A673 (cell line): ENCODE data around the gene FSTL4. TPM values are rescaled to one million over a fixed set of nuclear protein-coding genes. Genes with fewer than 3 reads are reported as not detected.

Experiments
- BruUV-seq: library from RNA; stranded (reverse); fragments of 400-500 nt; replicated peaks from 2 replicates; lab custom pipeline; 2021; lab: Mats Ljungman, UMichigan
- CTCF ChIA-PET: fragments of 300-600 bp; sonication (Branson Sonifier 250); formaldehyde crosslinking; loops from one replicate; lab custom pipeline; 2022; ENCODE audit warnings: antibody characterized with exemption; lab: Charles Lee
- POLR2A ChIA-PET: fragments of 300-600 bp; sonication (Branson Sonifier 250); formaldehyde crosslinking; loops from one replicate; lab custom pipeline; 2022; ENCODE audit warnings: antibody characterized with exemption; ENCODE audit not compliant: low non-redundant PET; lab: Charles Lee
- DNase-seq: peaks from one replicate; pipeline ENCODE4 v3.0.0-alpha.2; 2015; ENCODE audit warnings: low spot score
- H3K27ac ChIP-seq: fragments of 200-600 bp; sonication (generic); 2 replicates; pipeline ENCODE4 v1.5.1; 2016; ENCODE audit warnings: mixed run types, low read depth, mild to moderate bottlenecking, mixed read lengths, antibody characterized with exemption, low read length; ENCODE audit not compliant: poor library complexity, severe bottlenecking
- H3K27me3 ChIP-seq: fragments of 200-600 bp; sonication (generic); replicated peaks from 2 replicates; pipeline ENCODE4 v1.6.1; 2017; ENCODE audit warnings: mixed run types, low read depth, mild to moderate bottlenecking, mixed read lengths, antibody characterized with exemption, low read length; ENCODE audit not compliant: insufficient read depth, poor library complexity
- H3K36me3 ChIP-seq: fragments of 200-600 bp; sonication (generic); 2 replicates; pipeline ENCODE4 v1.6.1; 2016; ENCODE audit warnings: mixed run types, mild to moderate bottlenecking, mixed read lengths, antibody characterized with exemption, low read length; ENCODE audit not compliant: insufficient read depth, poor library complexity, severe bottlenecking
- H3K4me1 ChIP-seq: fragments of 200-600 bp; sonication (generic); 2 replicates; pipeline ENCODE4 v1.6.1; 2017; ENCODE audit warnings: mixed run types, mild to moderate bottlenecking, mixed read lengths, antibody characterized with exemption, low read length; ENCODE audit not compliant: insufficient read depth, poor library complexity, severe bottlenecking
- H3K4me3 ChIP-seq: fragments of 200-600 bp; sonication (generic); 2 replicates; pipeline ENCODE4 v1.5.1; 2016; ENCODE audit warnings: low read depth, mixed run types, mild to moderate bottlenecking, mixed read lengths, low read length; ENCODE audit not compliant: poor library complexity, severe bottlenecking
- H3K9me3 ChIP-seq: fragments of 200-600 bp; sonication (generic); 2 replicates; pipeline ENCODE4 v1.6.1; 2016; ENCODE audit warnings: mixed run types, low read depth, mild to moderate bottlenecking, mixed read lengths, antibody characterized with exemption, low read length; ENCODE audit not compliant: poor library complexity, severe bottlenecking
- EZH2 ChIP-seq: fragments of 200-600 bp; sonication (generic); IDR thresholded peaks from 2 replicates; pipeline ENCODE4 v1.6.1; 2017; ENCODE audit warnings: borderline replicate concordance, low read depth, mild to moderate bottlenecking, mixed read lengths, antibody characterized with exemption, low read length; ENCODE audit not compliant: poor library complexity, severe bottlenecking
- intact Hi-C: fragments of 100-400 bp; cut with micrococcal nuclease; formaldehyde crosslinking; loops from one replicate; pipeline ENCODE4 v1.10.0; 2022; ENCODE audit not compliant: unreplicated experiment
- total RNA-seq: library from RNA; stranded (reverse); gene quantifications from 2 replicates; pipeline ENCODE4 v1.2.3, GENCODE V29; 2021
- TF ChIP-seq, protein P1 (sequence below): fragments of 300-800, 200-600 bp; sonication (generic); conservative IDR thresholded peaks from 2 replicates; pipeline ENCODE4 v1.5.1; 2017; ENCODE audit warnings: low read depth, mild to moderate bottlenecking, antibody characterized with exemption, low read length, moderate library complexity, mixed read lengths

The FSTL4 gene
- total RNA-seq, 1 experiment from 2014 or later, result 0.86 TPM

DNA sequence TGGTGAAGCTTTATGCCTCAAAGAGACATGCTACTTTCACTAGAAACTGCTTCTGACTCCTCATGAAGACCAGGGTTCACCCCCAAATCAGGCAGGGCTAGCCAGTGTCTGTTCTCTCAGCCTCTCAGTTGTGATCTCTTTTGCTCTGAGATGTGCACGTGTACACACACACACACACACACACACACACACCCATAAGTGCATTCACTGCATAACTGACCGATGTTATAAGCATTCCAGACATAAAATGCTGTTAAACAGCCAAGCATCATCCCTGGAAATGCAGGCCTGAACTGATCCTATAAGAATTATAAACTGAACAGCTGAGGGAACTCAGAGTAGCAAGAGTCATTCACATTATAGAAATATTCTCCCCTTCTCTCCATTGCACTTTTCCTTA lies 85.0 kb downstream of the FSTL4 start:
- Histone ChIP-seq H3K27me3 (no peaks in the 10 kb centered on the region), H3K36me3 (no peaks in the 10 kb centered on the region), H3K4me1 (no peaks in the 10 kb centered on the region), H3K9me3 (no peaks in the 10 kb centered on the region), H3K27ac (no peak overlapping the region), H3K4me3 (no peak overlapping the region)
- ChIA-PET POLR2A (no interaction called here), CTCF (no interaction called here)
- no peak for DNase-seq
- TF ChIP-seq, protein P1, sequence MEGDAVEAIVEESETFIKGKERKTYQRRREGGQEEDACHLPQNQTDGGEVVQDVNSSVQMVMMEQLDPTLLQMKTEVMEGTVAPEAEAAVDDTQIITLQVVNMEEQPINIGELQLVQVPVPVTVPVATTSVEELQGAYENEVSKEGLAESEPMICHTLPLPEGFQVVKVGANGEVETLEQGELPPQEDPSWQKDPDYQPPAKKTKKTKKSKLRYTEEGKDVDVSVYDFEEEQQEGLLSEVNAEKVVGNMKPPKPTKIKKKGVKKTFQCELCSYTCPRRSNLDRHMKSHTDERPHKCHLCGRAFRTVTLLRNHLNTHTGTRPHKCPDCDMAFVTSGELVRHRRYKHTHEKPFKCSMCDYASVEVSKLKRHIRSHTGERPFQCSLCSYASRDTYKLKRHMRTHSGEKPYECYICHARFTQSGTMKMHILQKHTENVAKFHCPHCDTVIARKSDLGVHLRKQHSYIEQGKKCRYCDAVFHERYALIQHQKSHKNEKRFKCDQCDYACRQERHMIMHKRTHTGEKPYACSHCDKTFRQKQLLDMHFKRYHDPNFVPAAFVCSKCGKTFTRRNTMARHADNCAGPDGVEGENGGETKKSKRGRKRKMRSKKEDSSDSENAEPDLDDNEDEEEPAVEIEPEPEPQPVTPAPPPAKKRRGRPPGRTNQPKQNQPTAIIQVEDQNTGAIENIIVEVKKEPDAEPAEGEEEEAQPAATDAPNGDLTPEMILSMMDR, result no peak
- no peak for TF ChIP-seq EZH2
- no TSS peak for BruUV-seq
- intact Hi-C loops, result no loop called here

DNA sequence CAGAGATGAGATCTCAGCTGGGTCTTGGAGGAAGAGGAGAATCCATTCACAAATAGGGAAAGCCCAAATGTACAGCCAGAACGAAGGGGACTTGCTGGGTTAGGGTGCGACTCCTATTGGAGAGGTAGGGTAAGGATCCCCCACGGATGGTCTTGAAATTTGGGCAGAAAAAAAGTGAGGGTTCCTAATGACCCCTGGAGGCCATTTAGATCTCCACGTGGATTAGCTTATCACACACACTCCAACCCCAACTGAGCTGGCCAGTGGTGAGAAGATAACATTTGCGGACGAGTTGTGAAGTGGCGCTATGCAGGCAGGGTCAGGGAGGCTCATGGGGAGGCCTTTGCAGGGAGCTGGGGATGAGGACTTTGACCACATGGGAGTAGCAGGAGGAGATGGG lies 86.0 kb downstream of the FSTL4 start:
- ChIA-PET POLR2A (no interaction called here), CTCF (no interaction called here)
- Histone ChIP-seq H3K4me3 (no peak overlapping the region), H3K27me3 (no peaks in the 10 kb centered on the region), H3K36me3 (no peaks in the 10 kb centered on the region), H3K4me1 (no peaks in the 10 kb centered on the region), H3K27ac (no peak overlapping the region), H3K9me3 (no peaks in the 10 kb centered on the region)
- no TSS peak for BruUV-seq
- TF ChIP-seq, protein P1, result no peak
- TF ChIP-seq EZH2, result no peak
- intact Hi-C loops, result no loop called here
- DNase-seq, result no peak

DNA sequence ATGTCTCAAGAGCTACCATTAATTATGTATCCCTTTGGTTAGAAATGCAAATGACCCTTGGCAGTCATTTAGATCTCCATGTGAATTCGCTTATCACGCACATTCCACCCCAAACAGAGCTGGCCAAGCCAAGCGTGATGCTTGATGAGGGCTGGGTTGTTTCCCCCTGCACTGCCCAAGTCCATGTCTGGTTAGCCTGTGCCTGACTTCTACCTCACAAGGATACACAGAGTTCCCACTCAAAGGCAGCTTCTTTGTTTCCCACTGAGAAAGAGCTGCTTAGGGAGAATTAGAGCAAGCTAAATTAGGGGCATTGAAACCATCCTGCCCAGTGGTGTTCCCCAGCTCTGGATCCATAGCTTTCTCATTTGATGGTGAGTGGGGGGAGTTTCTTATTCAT lies 87.2 kb downstream of the FSTL4 start:
- H3K27ac ChIP-seq, result no peak overlapping the region
- H3K36me3 ChIP-seq, result no peaks in the 10 kb centered on the region
- no TSS peak for BruUV-seq
- H3K9me3 ChIP-seq, result no peaks in the 10 kb centered on the region
- H3K4me1 ChIP-seq, result no peaks in the 10 kb centered on the region
- intact Hi-C loops, result no loop called here
- H3K4me3 ChIP-seq, result no peak overlapping the region
- H3K27me3 ChIP-seq, result no peaks in the 10 kb centered on the region
- POLR2A ChIA-PET, result interaction anchor here (1.0 kb wide), 1 partner anchor 569 kb away, joined by 4 read pairs; no protein-coding TSS in a partner anchor
- CTCF ChIA-PET, result interaction anchor here (0.7 kb wide), 1 partner anchor 101 kb away, joined by 3 read pairs; no protein-coding TSS in a partner anchor
- TF ChIP-seq, protein P1, result no peak
- TF ChIP-seq EZH2, result no peak
- no peak for DNase-seq
